ENCODE results near the gene DLL4.

DLL4 gene

GRCh38 chr15:40899536-40900207 is 29.5 kb upstream of the DLL4 start:
- no peak overlapping the region for H3K4me3 ChIP-seq (ENCODE audit: low read depth, low read length)
- no peak for DNase-seq (ENCODE audit: low read depth)
- no peak for TF ChIP-seq CTCF (IDR thresholded peaks at IDR 0.05; ENCODE audit: low read depth, low read length, missing control alignments)

- no peak overlapping the region for H3K4me3 ChIP-seq (ENCODE audit: low read depth, low read length)
- no peak for TF ChIP-seq CTCF (IDR thresholded peaks at IDR 0.05; ENCODE audit: low read depth, low read length, missing control alignments)
- no peak for DNase-seq (ENCODE audit: low read depth)
These were observed 28.7 kb upstream of the DLL4 start for GRCh38 chr15:40900256-40901052.

GRCh38 chr15:40901053-40901443 is 28.1 kb upstream of the DLL4 start:
- DNase-seq (ENCODE audit: low read depth), result no peak
- H3K4me3 ChIP-seq (ENCODE audit: low read depth, low read length), result no peak overlapping the region
- no peak for TF ChIP-seq CTCF (IDR thresholded peaks at IDR 0.05; ENCODE audit: low read depth, low read length, missing control alignments)

GRCh38 chr15:40902605-40903561 is 26.3 kb upstream of the DLL4 start:
- no peak overlapping the region for H3K4me3 ChIP-seq (ENCODE audit: low read depth, low read length)
- no peak for TF ChIP-seq CTCF (IDR thresholded peaks at IDR 0.05; ENCODE audit: low read depth, low read length, missing control alignments)
- no peak for DNase-seq (ENCODE audit: low read depth)

- DNase-seq (ENCODE audit: low read depth), result no peak
- H3K4me3 ChIP-seq (ENCODE audit: low read depth, low read length), result no peak overlapping the region
- TF ChIP-seq CTCF (IDR thresholded peaks at IDR 0.05; ENCODE audit: low read depth, low read length, missing control alignments), result no peak
These were observed 24.5 kb upstream of the DLL4 start for GRCh38 chr15:40904552-40905201.

All from GM12864 (cell line).